GM21825 (cell line): ENCODE data around the gene CACNA1E.

ENCODE experiments used
- ATAC-seq: cut with Tn5 transposase; IDR thresholded peaks from one replicate; pipeline ENCODE4 v1.9.1; 2021; ENCODE audit warnings: mild to moderate bottlenecking, moderate library complexity; ENCODE audit not compliant: unreplicated experiment

Gene CACNA1E

DNA sequence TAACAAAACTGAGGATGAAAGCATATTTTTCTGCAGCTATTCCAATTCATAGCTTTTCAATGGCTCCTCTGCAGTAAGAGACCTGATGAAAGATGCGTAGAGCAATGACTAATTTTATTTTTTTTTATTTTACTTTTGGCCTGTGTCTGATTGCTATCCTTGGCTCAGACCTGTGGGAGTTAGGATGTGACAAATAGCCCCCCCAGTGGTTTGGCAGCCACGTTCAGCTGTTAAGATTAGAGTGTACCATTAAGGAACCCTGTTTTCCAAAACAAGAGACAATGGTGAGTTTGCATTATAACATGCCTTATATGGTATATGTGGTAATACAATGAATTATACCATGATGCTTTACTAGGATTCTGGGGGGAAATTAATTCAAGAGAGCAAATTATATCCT, 264.7 kb downstream of the CACNA1E start:
- ATAC-seq: no peak

DNA sequence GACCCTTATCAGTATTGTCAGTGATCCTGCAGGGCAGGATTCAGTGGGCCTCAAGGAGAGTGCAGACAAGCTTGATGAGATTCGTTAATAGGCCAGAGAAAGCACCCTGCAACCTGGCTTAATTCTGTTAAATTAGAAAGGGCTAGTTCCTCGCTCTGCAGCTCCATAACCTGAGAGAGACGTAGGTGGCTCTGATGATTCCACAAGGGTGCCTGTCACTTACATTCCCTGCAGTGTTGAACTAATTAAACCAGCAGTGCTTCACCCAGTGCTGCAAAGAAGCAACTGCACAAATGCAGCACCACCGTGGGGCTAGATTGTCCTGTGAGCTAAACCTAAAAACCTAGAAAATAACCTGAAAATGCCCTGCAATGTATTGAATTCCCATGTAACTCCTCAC, 270.8 kb downstream of the CACNA1E start:
- ATAC-seq: no peak

- ATAC-seq: no peak
Measured at GRCh38 chr1:181759481-181759880, 276.2 kb downstream of the CACNA1E start.

DNA sequence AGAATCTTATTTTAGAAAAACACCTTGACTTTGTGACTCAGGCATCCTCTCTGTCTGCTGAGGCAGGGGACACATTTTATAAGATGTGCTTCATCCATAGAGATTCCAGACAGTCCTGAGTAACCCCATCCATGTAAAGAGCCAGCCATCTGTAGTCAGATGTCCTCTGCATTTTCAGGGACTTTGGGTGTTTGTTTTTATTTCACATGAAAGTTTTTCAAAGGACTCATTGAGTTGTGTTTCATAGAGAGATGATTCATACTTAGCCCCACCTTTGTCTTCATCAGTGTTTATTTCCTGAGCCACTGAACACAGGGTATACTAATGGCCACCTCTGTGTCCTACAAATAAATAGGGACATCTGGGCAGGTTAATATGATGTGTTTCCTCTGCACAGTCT, 280.4 kb downstream of the CACNA1E start:
- no peak for ATAC-seq

GRCh38 chr1:181765451-181766026, 282.2 kb downstream of the CACNA1E start:
- no peak for ATAC-seq

GRCh38 chr1:181767001-181767708, 283.8 kb downstream of the CACNA1E start:
- no peak for ATAC-seq

DNA sequence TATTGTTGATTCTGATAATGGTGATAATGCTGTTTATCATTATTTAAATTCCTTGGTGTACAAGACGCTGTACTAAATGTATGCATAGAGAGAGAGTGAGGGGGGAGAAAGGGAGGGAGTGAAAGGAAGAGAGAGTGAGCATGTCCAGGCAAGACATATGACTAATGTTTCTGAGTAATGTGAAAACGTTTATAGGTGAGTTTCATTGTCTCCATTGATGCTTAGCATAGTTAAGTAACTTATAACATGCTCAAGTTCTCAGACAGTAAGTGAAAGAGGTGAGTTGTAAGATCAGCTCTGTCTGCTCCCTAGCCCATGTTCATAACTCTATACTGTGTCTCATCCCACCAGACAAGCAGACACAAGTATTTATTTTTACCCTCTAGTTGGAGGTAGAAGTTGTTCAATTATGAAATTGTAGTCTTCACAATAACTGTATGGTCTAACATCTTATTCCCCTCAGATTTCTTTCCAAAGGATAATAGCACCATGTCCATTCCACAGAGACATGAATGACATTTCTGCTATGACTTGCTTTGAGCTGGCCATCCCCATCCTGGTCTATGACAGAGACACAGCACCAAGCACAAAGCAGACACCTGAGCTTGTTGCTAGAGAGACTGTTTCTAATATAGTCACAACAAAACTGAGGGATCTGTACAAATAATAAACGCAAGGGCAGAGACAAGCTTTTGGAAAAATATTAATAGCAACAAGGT, 285.1 kb downstream of the CACNA1E start:
- ATAC-seq: peak; percentile 68

DNA sequence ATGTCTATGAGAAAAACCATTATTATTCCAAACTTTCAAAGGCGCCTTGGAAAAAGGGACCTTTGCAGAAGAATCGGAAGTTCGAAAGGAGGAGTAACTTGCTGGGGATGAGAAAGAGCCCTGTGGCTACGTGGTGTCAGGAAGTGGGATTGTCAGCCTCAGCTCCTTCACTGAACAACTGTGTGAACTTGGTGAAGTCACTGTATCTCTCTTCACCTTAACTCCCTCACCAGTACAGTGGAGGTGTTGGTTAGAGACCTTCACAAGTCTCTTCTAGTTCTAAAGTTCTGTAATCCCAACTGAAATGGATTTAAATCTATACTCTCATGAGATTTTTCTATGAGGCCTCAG, 285.6 kb downstream of the CACNA1E start:
- ATAC-seq: no peak

DNA sequence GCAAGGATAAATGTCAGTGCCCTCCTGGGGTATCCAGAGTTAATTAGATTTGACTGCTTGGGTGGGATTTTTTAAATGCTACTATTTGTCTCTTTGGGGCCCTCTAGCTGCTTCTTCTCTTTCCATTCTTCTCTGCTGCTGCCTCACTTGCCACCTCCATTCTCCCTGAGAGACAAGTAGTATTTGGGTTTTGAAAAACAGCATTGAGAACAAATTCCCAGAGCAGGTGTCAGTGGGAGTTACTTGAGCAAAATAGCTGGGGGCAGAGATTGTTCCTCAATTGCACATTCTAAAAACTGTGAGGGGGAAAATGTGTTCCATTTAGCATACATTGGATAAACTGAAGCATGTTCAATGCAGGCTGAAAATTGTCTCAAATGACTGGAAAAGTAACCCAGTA, 286.5 kb downstream of the CACNA1E start:
- no peak for ATAC-seq

GRCh38 chr1:181772714-181773113, 289.4 kb downstream of the CACNA1E start:
- ATAC-seq: no peak

GRCh38 chr1:181776044-181776443, 292.7 kb downstream of the CACNA1E start:
- ATAC-seq: no peak

DNA sequence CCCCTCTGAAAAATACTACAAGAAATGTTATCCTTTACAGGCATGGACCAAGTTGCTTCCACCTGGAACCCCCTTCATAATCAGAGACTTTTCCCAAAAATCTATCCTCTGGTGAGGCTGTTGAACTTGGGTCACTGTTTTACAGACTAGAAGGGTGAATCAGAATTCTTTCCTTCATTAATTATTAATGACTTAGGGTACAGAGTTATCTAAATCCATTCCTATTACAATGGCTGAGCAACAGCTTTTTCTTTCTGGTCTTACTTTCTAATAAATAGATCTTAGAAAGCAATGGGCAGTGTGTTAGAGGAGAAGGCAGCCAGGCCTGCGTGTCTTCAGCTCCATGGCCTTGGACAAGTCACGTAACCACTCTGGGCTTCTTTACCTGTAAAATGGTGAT, 294.0 kb downstream of the CACNA1E start:
- ATAC-seq: no peak

DNA sequence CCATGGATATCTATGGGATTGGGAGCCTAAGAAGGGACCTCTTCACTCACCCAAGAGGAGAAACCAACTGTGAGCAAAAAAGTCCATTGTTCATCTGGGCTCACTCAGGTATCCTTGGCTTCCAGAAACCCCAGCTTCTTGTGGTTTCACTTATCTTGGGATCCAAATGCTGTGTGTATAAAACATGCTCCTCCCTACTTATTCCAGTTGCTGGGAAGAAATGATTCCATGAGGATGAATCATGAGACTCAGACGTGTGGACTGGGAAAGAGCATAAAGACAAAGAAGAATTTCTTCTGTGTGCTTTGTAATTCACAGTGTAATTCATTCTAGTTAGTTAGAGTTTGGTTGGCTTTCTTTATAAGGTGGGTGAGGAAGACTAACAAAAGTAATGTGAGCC, 294.5 kb downstream of the CACNA1E start:
- ATAC-seq: no peak

DNA sequence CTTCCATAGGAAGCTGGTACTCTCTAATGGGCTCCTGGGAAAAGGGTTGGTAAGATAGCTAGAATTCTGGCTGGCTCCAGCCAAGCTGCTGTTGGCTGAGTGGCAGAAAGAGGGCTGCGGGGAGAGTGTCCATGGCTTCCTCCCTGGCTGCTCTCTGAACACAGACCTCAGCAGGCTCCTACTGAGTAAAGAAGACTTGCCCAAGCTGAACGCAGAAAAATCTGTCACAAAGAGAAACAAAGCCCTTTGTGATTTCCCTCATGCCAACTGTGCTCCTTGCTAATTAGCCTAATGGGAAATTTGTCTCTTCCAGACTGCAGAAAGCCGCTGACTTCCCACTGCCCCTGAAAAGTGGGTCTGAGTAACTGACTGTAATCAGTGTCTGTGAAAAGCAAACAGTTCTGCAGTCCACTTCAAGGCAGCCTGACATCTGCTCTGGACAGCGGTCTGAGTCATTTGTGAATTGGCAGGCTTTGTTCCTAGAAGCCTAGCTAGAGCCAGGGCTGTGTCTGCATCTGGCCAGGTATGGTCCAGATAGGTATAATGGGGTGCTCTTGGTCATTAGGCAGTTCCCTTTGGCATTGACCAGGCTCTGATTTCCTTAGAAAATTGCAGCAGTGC, 295.4 kb downstream of the CACNA1E start:
- ATAC-seq: no peak

- no peak for ATAC-seq
Measured at GRCh38 chr1:181779343-181779742, 296.0 kb downstream of the CACNA1E start.

DNA sequence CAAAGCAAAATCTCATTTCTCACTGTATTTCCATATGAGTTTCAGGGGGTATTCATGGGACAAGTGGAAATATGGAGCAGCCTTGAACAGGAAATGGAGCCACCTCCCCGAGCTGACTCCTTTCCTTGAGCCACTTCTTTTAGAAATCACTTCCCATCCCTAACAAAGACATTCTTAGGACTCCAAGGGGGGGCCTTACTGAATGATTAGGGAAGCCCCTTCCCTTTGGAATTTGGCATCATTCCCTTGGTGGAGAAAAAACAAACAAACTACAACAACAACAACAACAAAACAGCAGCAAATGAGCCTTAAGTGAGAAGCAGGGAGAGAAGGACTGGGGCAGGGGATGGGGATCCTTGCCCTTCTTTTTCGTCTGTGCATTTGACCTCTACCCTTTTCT, 299.9 kb downstream of the CACNA1E start:
- no peak for ATAC-seq

GRCh38 chr1:181784039-181784683, 300.8 kb downstream of the CACNA1E start:
- ATAC-seq: no peak

DNA sequence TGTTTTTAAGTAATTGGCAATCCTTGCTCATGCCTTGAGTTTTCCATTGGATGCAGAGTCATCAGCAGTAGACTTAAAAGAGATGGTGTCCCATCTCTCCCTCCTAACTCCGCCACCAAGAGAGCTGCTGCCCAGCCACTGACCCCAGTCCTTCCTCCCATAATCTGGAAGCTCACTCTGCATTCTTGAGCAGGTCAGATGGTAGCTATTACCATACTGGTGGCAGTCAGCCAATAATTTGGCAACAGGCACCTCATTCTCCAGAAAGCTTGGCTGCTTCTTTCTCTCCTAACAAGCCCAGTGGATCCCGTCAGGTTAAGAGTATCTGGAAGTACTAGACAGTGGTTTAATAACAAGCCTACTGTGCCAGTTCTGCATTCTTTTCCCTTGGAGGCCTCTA, 306.1 kb downstream of the CACNA1E start:
- no peak for ATAC-seq

DNA sequence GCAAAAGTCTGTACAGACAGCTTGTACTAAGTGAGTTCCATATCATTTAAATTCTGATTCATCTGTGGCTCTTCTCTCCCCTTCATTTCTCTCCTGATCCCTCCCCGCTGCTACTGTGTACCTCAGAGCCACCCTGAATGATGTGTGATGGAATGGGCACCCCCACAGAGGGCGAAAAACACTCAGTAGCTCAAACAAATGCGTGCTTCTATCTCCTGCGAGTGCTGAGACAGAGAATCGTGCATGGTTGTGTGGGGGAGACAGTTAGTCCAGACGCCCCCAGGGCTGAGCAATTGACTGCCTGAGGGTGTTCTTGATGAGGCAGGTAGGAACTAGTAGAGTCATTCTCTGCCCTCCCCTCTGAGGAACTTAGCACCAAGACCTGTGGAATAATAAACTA, 308.4 kb downstream of the CACNA1E start:
- ATAC-seq: no peak

- no peak for ATAC-seq
Measured at GRCh38 chr1:181793831-181794230, 310.5 kb downstream of the CACNA1E start.

GRCh38 chr1:181794332-181794731, 311.0 kb downstream of the CACNA1E start:
- ATAC-seq: no peak
